NCI-H2227 (cell line): ENCODE measurements around the gene ERO1B.
"Not testable (repeated sequence)": the region's sequence is repeated elsewhere in the genome, so short reads cannot be mapped to it uniquely, and the experiment has no call there.

Experiments
- DNase-seq: peaks from one replicate; lab custom pipeline; 2025; ENCODE audit not compliant: unreplicated experiment; lab: John Stamatoyannopoulos, UW

The ERO1B gene

GRCh38 chr1:236193184-236193583, 88.6 kb downstream of the ERO1B start:
- no peak for DNase-seq

GRCh38 chr1:236188084-236188483, 93.7 kb downstream of the ERO1B start:
- not testable (repeated sequence) for DNase-seq

- not testable (repeated sequence) for DNase-seq
These were observed 95.3 kb downstream of the ERO1B start for GRCh38 chr1:236186471-236186870.

GRCh38 chr1:236185687-236186086, 96.1 kb downstream of the ERO1B start:
- DNase-seq: no peak

DNA sequence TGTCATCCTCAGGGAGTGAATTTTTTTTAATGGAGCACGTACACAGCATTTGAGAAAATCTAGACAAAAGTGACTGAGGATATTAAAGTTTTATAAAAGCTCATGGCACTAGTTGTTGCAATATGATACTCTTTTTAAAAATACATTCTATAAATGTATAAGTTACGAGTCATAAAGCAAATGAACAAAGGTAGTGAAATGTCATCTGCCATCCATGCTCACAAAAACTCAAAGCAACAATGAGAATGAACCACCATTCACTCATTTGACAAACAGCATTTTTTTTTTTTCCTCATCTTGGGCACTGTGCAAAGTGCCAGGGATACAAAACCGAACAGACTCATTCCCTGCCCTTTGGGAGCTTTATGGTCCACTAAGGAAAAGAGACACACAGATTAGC, 100.7 kb downstream of the ERO1B start:
- DNase-seq: no peak

DNA sequence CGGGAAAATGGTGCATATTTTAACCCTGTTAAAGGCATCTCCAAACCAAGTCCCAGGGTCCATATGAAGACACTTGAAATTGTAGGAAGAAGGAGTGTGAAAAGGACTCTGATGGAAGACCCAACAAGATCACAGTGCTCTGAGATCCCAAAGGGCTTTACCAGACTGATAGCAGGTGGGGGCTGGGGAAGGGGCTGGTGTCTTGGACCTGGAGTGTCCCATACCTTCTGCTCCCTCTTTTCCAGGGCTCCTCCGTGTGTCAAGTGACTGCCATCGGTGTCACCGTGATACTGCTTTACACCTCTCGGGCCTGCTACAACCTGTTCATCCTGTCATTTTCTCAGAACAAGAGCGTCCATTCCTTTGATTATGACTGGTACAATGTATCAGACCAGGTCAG, 102.1 kb downstream of the ERO1B start:
- no peak for DNase-seq

DNA sequence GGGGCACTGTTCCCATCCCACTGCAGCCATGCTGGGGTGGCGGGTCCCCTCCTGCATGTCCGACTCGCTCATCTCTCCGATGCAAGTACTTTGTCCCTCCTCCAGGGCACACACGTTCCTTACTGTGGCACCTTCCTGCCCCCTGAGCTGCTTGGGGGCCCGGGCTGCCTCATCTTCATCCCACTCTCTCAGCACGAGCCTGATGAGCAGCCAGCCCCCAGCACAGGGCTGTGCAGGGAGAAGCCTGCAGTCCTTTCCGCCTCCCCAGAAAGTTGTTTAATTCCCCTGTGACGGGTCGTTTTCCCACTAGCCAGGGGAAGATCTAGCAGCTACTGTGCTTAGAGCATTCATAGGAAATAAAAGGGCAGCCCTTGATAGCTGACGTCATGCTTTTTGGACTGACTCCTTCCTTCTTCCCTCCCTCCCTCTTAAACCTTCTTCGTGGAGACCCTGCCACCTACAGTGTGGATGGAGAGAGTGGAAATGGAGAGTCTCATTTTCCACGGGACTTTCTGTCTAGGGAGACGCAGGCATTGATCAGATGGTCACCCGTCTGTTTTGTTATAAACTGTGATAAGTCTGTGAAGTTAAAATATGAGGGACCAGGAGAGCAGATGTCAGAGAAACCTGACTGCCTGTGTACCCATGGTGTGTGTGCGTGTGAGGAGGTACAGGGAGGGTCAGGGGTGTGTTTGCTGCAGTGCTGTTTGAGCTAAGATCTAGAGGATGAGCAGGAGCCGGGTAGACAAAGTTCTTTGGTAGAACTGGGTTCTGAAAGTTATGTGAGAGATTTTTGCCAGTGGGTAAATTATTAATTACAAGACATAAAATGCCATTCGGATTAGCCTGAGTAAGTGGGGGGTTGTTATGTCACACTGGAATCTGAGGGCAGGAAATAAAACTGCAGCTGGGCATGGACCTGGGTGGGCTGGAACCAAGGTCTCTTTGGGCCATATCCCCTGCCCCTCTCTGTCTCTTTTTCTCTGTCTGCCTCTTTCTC, 105.1 kb downstream of the ERO1B start:
- DNase-seq: no peak

DNA sequence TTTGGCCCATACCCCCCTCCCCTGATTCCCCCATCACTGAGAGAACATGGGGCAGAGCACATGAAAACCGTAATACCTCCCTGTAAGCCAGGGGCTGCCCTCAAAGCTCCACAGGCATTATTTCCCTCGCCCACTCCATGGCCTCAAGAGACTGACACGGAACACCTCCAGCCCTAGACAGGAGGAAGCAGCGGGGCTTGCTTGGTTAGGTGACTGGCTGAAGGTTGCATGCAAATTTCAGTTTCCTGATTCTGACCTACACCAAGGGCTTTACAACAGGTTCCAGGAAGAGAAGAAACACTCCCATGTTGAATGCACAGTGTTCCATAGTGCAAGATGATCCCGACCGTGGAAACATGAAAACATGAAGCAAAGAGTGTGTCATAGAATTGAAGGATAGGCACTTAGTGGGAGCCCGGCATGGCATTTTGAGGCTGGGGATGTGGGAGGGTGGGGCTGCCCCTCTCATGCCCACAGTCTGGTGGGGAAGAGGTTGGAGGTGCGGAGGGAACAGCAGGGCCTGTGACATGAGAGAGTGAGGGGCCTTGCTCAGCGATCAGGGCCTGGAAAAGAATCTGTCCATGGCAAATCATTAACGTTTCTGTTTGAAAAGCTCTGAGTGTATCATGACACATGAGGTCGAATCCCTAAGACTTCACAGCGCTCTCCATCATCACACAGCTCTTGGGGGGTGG, 106.0 kb downstream of the ERO1B start:
- no peak for DNase-seq

DNA sequence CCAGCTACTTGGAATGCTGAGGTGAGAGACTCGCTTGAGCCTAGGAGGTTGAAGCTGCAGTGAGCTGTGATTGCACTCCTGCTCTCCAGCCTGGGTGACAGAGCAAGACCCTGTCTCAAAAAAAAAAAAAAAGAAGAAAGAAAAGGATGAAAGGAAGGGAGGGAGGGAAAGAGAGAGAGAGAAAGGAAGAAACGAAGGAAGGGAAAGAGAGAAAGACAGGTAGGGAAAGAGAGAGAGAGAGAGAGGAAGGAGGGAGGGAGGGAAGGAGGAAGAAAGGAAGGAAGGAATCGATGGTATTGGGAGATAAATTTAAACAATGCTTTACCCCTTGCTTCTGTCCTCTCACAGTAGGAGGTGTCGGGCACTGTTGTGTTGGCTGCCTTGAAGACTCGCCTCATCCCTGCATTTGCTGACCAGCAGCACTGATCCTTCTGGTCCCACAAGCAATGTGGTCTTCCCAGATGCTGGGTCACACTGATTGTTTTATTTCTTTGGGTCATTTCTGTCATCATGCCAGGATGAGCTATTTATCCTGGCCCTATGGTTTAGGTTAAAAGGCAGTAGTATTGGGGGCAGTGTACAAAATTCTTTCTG, 108.5 kb downstream of the ERO1B start:
- no peak for DNase-seq

GRCh38 chr1:236172041-236172579, 109.6 kb downstream of the ERO1B start:
- no peak for DNase-seq

DNA sequence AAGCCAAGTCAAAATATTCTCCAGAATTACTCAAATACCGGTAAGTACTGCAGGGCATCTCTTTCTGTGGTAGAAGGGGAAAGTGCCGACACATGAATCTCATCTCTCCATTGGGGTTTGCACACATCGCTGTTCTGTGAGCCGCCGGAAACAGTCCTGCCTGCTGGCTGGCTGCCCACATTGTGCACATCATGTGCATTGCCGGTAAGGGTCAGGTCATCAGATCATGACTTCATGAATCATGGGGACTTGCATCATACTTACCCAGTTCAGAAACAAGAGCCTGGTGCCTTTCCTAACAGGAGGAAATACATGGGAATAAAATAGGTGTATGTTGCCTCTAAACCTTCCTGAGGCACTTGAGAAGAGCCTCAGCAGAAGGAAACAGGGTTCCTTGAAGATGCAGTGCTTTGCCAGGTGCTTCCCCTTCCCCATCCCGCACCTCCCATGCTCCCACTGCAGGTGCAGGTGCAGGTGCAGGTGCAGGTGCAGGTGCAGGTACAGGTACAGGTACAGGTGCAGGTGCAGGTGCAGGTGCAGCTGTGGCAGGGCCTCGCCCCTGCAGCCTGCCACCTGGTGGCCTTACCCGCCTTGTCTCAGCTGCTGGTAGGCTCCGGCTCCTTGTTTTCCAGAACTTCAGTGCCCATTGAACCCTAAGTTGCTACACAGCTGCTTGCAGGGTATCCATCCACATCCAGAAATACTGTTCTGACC, 112.9 kb downstream of the ERO1B start:
- no peak for DNase-seq

- DNase-seq: no peak
These were observed 114.2 kb downstream of the ERO1B start for GRCh38 chr1:236167578-236167977.

DNA sequence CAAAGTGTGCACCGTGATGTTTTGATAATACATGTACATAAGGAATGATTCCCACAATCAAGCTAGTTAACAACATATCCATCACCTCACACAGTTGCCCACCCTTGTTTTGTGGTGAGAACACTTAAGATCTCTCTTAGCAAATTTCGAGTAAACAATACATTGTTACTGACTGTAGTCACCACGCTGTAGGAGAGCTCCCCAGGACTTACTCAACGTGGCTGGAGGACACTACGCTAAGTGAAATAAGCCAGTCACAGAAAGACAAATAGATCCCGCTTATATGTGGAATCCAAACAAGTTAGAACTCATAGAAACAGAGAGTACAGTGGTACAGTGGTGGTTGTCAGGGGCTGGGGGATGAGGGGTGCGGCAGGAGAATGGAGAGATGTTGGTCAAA, 114.6 kb downstream of the ERO1B start:
- DNase-seq: no peak

GRCh38 chr1:236166041-236166440, 115.7 kb downstream of the ERO1B start:
- DNase-seq: no peak
